Fibroblast of the aortic adventitia (primary cell): ENCODE measurements around the gene GREB1. TPM values are rescaled to one million over a fixed set of nuclear protein-coding genes. Genes with fewer than 3 reads are reported as not detected.

Experiments used
- DNase-seq: peaks from one replicate; pipeline ENCODE4 v3.0.0-alpha.2; 2010; ENCODE audit warnings: low read depth
- H3K4me3 ChIP-seq: 2 replicates; pipeline ENCODE4 v1.5.1; 2011; ENCODE audit warnings: low read depth, mild to moderate bottlenecking, control low read depth, low read length, moderate library complexity
- total RNA-seq: library from RNA; depleted of rRNA; stranded (reverse); fragments of >200 nt; gene quantifications from 2 replicates; pipeline ENCODE4 v1.2.3, GENCODE V29; 2012; ENCODE audit warnings: low replicate concordance
- TF ChIP-seq, protein P1 (sequence below): IDR thresholded peaks from 2 replicates; pipeline ENCODE4 v1.5.1; 2011; ENCODE audit warnings: mild to moderate bottlenecking, low read length, control low read depth, inconsistent platforms; ENCODE audit not compliant: insufficient read depth

Gene GREB1
- total RNA-seq, 1 donor: under 0.01 TPM

GRCh38 chr2:11649093-11649492 lies 115.2 kb downstream of the GREB1 start:
- TF ChIP-seq, protein P1, sequence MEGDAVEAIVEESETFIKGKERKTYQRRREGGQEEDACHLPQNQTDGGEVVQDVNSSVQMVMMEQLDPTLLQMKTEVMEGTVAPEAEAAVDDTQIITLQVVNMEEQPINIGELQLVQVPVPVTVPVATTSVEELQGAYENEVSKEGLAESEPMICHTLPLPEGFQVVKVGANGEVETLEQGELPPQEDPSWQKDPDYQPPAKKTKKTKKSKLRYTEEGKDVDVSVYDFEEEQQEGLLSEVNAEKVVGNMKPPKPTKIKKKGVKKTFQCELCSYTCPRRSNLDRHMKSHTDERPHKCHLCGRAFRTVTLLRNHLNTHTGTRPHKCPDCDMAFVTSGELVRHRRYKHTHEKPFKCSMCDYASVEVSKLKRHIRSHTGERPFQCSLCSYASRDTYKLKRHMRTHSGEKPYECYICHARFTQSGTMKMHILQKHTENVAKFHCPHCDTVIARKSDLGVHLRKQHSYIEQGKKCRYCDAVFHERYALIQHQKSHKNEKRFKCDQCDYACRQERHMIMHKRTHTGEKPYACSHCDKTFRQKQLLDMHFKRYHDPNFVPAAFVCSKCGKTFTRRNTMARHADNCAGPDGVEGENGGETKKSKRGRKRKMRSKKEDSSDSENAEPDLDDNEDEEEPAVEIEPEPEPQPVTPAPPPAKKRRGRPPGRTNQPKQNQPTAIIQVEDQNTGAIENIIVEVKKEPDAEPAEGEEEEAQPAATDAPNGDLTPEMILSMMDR: no peak
- no peak for DNase-seq
- no peak overlapping the region for H3K4me3 ChIP-seq

DNA sequence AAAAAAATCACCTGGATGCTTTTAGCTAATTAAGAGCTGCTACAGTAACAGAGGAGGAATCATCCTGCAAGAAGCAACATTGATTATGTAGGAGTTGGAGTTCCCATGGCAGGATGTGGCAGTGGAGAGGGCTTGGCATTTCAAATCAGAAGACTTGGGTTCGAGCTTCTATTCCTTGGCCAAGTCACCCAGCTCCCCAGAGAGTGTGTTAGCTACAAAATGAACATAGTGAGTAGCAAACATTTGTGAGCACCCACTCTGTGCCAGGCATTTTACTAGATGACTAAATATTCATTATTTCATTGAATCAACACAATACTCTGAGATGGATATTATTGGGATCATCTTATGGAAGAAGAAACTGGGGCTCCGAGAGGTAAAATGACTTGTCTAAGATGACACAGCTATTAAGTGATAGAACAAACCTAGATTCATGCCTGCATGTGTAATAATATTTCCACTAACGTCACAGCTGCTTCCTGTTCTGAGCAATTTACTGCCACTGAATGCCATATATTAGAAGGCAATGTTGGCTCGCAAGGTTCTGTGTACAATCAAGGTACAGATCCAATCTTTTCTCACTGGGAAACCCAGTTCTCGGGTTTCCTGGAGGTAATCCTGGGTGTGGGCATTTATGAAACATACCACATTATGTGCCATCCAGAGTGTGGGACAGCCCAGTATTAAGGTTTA lies 118.2 kb downstream of the GREB1 start:
- H3K4me3 ChIP-seq: no peak overlapping the region
- TF ChIP-seq, protein P1: no peak
- no peak for DNase-seq

GRCh38 chr2:11652553-11652952 lies 118.7 kb downstream of the GREB1 start:
- TF ChIP-seq, protein P1: no peak
- no peak overlapping the region for H3K4me3 ChIP-seq
- DNase-seq: no peak

DNA sequence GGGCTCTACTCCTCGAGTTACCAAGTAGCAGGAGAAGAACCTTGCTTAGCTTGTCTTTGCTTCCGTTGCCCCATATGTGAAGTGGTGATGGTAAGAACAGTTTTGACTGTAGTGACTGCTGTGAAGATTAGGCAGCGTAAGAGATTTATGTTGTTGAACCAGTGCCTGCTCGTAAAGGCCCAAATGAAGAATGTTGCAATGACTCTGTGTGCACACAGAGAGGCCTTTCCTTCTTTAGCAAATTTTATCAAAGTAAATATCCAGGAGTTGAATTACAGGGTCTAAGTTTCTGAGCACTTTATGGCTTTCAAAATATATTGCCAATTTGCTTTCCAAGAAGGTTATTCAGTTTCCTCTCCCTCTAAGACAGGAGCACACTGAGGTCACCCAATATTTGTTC lies 121.7 kb downstream of the GREB1 start:
- TF ChIP-seq, protein P1: no peak
- no peak overlapping the region for H3K4me3 ChIP-seq
- no peak for DNase-seq

- TF ChIP-seq, protein P1: no peak
Observed at GRCh38 chr2:11656252-11656651, 122.4 kb downstream of the GREB1 start.

DNA sequence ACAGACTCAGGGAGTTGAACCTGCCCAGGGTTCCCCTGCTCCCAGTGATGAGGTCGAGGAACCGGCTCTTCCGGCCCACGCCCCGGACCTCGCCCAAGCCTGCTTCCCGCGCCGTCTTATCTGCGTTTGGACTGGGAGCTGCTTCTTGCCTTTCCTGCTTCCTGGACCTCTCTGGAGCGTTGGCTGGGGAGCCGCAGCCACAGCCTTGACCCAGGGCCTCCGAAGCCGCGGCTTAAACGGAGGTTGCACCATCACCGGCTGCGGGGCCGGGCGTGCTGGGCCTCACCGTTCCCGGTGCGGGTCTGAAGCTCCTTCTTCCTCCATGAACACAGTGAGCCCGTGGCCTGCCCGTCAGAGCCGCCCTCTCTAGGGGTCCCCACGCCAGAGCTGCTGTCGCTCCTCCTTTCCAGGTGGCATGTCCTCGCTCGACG lies 122.8 kb downstream of the GREB1 start:
- TF ChIP-seq, protein P1: no peak
- DNase-seq: no peak
- no peak overlapping the region for H3K4me3 ChIP-seq

More at GRCh38 chr2:11656252-11656651, 122.4 kb downstream of the GREB1 start:
- DNase-seq: no peak
- H3K4me3 ChIP-seq: no peak overlapping the region

- DNase-seq: no peak
- H3K4me3 ChIP-seq: no peak overlapping the region
- TF ChIP-seq, protein P1: no peak
Observed at GRCh38 chr2:11657195-11657594, 123.3 kb downstream of the GREB1 start.
